NT2/D1 (cell line): ENCODE measurements around the gene ARFGEF3.

ENCODE experiments used
- SUZ12 ChIP-seq: IDR thresholded peaks from 2 replicates; pipeline ENCODE4 v1.6.1; 2011; ENCODE audit not compliant: insufficient read length, insufficient read depth; ENCODE audit errors: extremely low read depth
- YY1 ChIP-seq: IDR thresholded peaks from 2 replicates; pipeline ENCODE4 v1.6.1; 2011; ENCODE audit not compliant: insufficient read length, insufficient read depth
- ZNF274 ChIP-seq: IDR thresholded peaks from 2 replicates; pipeline ENCODE4 v1.6.1; 2011; ENCODE audit warnings: mild to moderate bottlenecking, low read depth, low read length

- TF ChIP-seq ZNF274 (no peak), YY1 (no peak), SUZ12 (no peak)
These were observed 179.4 kb downstream of the ARFGEF3 start for GRCh38 chr6:138341176-138341575.
